Superior temporal gyrus (tissue), 1 donor: ENCODE measurements around the gene TOMM7.
"Not testable (repeated sequence)": the region's sequence is repeated elsewhere in the genome, so short reads cannot be mapped to it uniquely, and the experiment has no call there.

Source experiments
- DNase-seq: peaks from one replicate; pipeline ENCODE4 v3.0.0-alpha.2; 2016; ENCODE audit errors: extremely low spot score

TOMM7 gene

GRCh38 chr7:22784346-22784745 is 38.3 kb downstream of the TOMM7 start:
- no peak for DNase-seq

- no peak for DNase-seq
Observed at GRCh38 chr7:22783421-22783820, 39.2 kb downstream of the TOMM7 start.

- DNase-seq: no peak
Observed at GRCh38 chr7:22782616-22783232, 39.9 kb downstream of the TOMM7 start.

GRCh38 chr7:22781230-22781711 is 41.4 kb downstream of the TOMM7 start:
- DNase-seq: no peak

- DNase-seq: not testable (repeated sequence)
Observed at GRCh38 chr7:22779730-22780323, 42.8 kb downstream of the TOMM7 start.

- DNase-seq: no peak
Observed at GRCh38 chr7:22776964-22777363, 45.7 kb downstream of the TOMM7 start.

- DNase-seq: no peak
Observed at GRCh38 chr7:22772885-22773284, 49.8 kb downstream of the TOMM7 start.

- DNase-seq: no peak
Observed at GRCh38 chr7:22771872-22772228, 50.8 kb downstream of the TOMM7 start.

GRCh38 chr7:22771194-22771871 is 51.3 kb downstream of the TOMM7 start:
- DNase-seq: no peak

- DNase-seq: no peak
Observed at GRCh38 chr7:22765609-22766008, 57.0 kb downstream of the TOMM7 start.
